WTC11 (cell line): ENCODE results near the gene SIM2. TPM values are rescaled to one million over a fixed set of nuclear protein-coding genes. Genes with fewer than 3 reads are reported as not detected.

Source experiments
- ATAC-seq: fragments of 200-7000 bp; cut with Tn5 transposase; 2 replicates; pipeline ENCODE4 v1.10.0; 2021; ENCODE audit warnings: mild to moderate bottlenecking, moderate library complexity
- CTCF ChIA-PET: fragments of 300-600 bp; sonication (Branson Sonifier 250); formaldehyde crosslinking; loops from one replicate; lab custom pipeline; 2021; ENCODE audit warnings: antibody characterized with exemption; lab: Charles Lee
- POLR2A ChIA-PET: fragments of 350-600 bp; sonication (Branson Sonifier 250); formaldehyde crosslinking; loops from one replicate; lab custom pipeline; 2021; ENCODE audit warnings: antibody characterized with exemption; lab: Charles Lee
- DNase-seq: peaks from one replicate; pipeline ENCODE4 v3.0.0; 2021; ENCODE audit warnings: low spot score
- H3K27ac Mint-ChIP-seq: 2 replicates; pipeline ENCODE4 v1.8.0; 2021; ENCODE audit warnings: mixed read lengths
- H3K27me3 Mint-ChIP-seq: 2 replicates; pipeline ENCODE4 v1.8.0; 2021; ENCODE audit warnings: low read depth, mild to moderate bottlenecking, moderate library complexity, mixed read lengths
- H3K36me3 Mint-ChIP-seq: 2 replicates; pipeline ENCODE4 v1.8.0; 2021; ENCODE audit warnings: mixed read lengths
- H3K4me1 Mint-ChIP-seq: 2 replicates; pipeline ENCODE4 v1.8.0; 2022; ENCODE audit warnings: mixed read lengths
- H3K4me3 Mint-ChIP-seq: 2 replicates; pipeline ENCODE4 v1.8.0; 2021; ENCODE audit warnings: mild to moderate bottlenecking, moderate library complexity, mixed read lengths
- H3K9me3 Mint-ChIP-seq: 2 replicates; pipeline ENCODE4 v1.8.0; 2021; ENCODE audit warnings: mixed read lengths
- AFF4 ChIP-seq: sonication (generic); formaldehyde crosslinking; IDR thresholded peaks from 2 replicates; pipeline ENCODE4 v1.8.1; 2023; ENCODE audit warnings: mild to moderate bottlenecking, missing genetic modification reagents, borderline replicate concordance
- ARID4B ChIP-seq: sonication (generic); formaldehyde crosslinking; IDR thresholded peaks from 2 replicates; pipeline ENCODE4 v1.8.0; 2023; ENCODE audit warnings: missing genetic modification reagents, mild to moderate bottlenecking, borderline replicate concordance
- ATF6 ChIP-seq: sonication (generic); formaldehyde crosslinking; IDR thresholded peaks from 2 replicates; pipeline ENCODE4 v1.8.1; 2023; ENCODE audit warnings: mild to moderate bottlenecking, missing genetic modification reagents
- CREB1 ChIP-seq: sonication (generic); formaldehyde crosslinking; IDR thresholded peaks from 2 replicates; pipeline ENCODE4 v1.8.0; 2023; ENCODE audit warnings: mild to moderate bottlenecking, missing genetic modification reagents
- CREM ChIP-seq: sonication (generic); formaldehyde crosslinking; IDR thresholded peaks from 2 replicates; pipeline ENCODE4 v1.8.1; 2022; ENCODE audit warnings: mild to moderate bottlenecking, missing genetic modification reagents, moderate library complexity
- E2F5 ChIP-seq: sonication (generic); formaldehyde crosslinking; IDR thresholded peaks from 2 replicates; pipeline ENCODE4 v1.8.1; 2022; ENCODE audit warnings: mild to moderate bottlenecking, moderate library complexity, missing genetic modification reagents
- ESRRA ChIP-seq: sonication (generic); formaldehyde crosslinking; IDR thresholded peaks from 2 replicates; pipeline ENCODE4 v1.8.1; 2022; ENCODE audit warnings: mild to moderate bottlenecking, missing genetic modification reagents, borderline replicate concordance
- ETV6 ChIP-seq: sonication (generic); formaldehyde crosslinking; IDR thresholded peaks from 2 replicates; pipeline ENCODE4 v1.8.1; 2022; ENCODE audit warnings: mild to moderate bottlenecking, missing genetic modification reagents
- HMGA2 ChIP-seq: fragments of 250-450 bp; sonication (Bioruptor Pico); IDR thresholded peaks from 2 replicates; pipeline ENCODE4 v1.4.0; 2021; ENCODE audit warnings: mild to moderate bottlenecking, moderate library complexity
- IRF1 ChIP-seq: sonication (generic); formaldehyde crosslinking; IDR thresholded peaks from 2 replicates; pipeline ENCODE4 v1.8.0; 2023; ENCODE audit warnings: missing genetic modification reagents
- IRF2 ChIP-seq: sonication (generic); formaldehyde crosslinking; IDR thresholded peaks from 2 replicates; pipeline ENCODE4 v1.8.0; 2022; ENCODE audit warnings: low read depth, missing genetic modification reagents, borderline replicate concordance
- NFE2L1 ChIP-seq: sonication (generic); formaldehyde crosslinking; IDR thresholded peaks from 2 replicates; pipeline ENCODE4 v1.8.1; 2023; ENCODE audit warnings: missing genetic modification reagents
- STAT6 ChIP-seq: sonication (generic); formaldehyde crosslinking; conservative IDR thresholded peaks from 2 replicates; pipeline ENCODE4 v1.8.1; 2023; ENCODE audit warnings: mild to moderate bottlenecking, low read depth, missing genetic modification reagents, moderate library complexity
- USF1 ChIP-seq: sonication (generic); formaldehyde crosslinking; IDR thresholded peaks from 2 replicates; pipeline ENCODE4 v1.8.0; 2022; ENCODE audit warnings: mild to moderate bottlenecking, missing genetic modification reagents
- ZNF232 ChIP-seq: sonication (generic); formaldehyde crosslinking; IDR thresholded peaks from 2 replicates; pipeline ENCODE4 v1.8.0; 2022; ENCODE audit warnings: mild to moderate bottlenecking, missing genetic modification reagents
- ZNF281 ChIP-seq: sonication (generic); formaldehyde crosslinking; IDR thresholded peaks from 2 replicates; pipeline ENCODE4 v1.8.0; 2023; ENCODE audit warnings: mild to moderate bottlenecking, missing genetic modification reagents
- ZNF416 ChIP-seq: fragments of 250-450 bp; sonication (Bioruptor Pico); IDR thresholded peaks from 2 replicates; pipeline ENCODE4 v1.9.0; 2021; ENCODE audit warnings: mild to moderate bottlenecking, inconsistent platforms
- ZNF671 ChIP-seq: fragments of 250-450 bp; sonication (Bioruptor Pico); IDR thresholded peaks from 2 replicates; pipeline ENCODE4 v1.8.0; 2021; ENCODE audit warnings: mild to moderate bottlenecking
- total RNA-seq: library from RNA; stranded (reverse); gene quantifications from 3 replicates; pipeline ENCODE4 v1.2.3, GENCODE V29; 2021

SIM2 gene
- total RNA-seq, 1 experiment from 2014 or later: 0.17 TPM

- CTCF ChIA-PET: interaction anchor here (0.5 to 3.4 kb wide), 5 partner anchors 9 to 48 kb away, joined by 3 to 20 read pairs (median 3); no protein-coding TSS in a partner anchor
- POLR2A ChIA-PET: interaction anchor here (0.6 to 0.7 kb wide), 3 partner anchors 25 to 480 kb away, joined by 3 to 10 read pairs (median 3); no protein-coding TSS in a partner anchor
Measured at GRCh38 chr21:36663033-36663855, 35.7 kb upstream of the SIM2 start.

More at GRCh38 chr21:36663033-36663855, 35.7 kb upstream of the SIM2 start:
- Mint-ChIP-seq H3K27ac (no peak overlapping the region), H3K27me3 (peaks cover 3% of the 10 kb centered on the region), H3K36me3 (no peaks in the 10 kb centered on the region), H3K4me3 (no peak overlapping the region), H3K9me3 (no peaks in the 10 kb centered on the region; the same call in 1 of the 2 replicates), H3K4me1 (peaks cover 7% of the 10 kb centered on the region)
- ATAC-seq (no peak), DNase-seq (no peak)
- TF ChIP-seq USF1: no peak
- TF ChIP-seq NFE2L1 (CRISPR knock-in tag): no peak
- TF ChIP-seq ATF6 (CRISPR knock-in tag): no peak
- no peak for TF ChIP-seq IRF2
- TF ChIP-seq CREB1: no peak
- TF ChIP-seq ZNF232 (CRISPR knock-in tag): no peak
- TF ChIP-seq STAT6 (CRISPR knock-in tag): no peak
- no peak for TF ChIP-seq IRF1 (CRISPR knock-in tag)
- TF ChIP-seq AFF4 (CRISPR knock-in tag): no peak
- no peak for TF ChIP-seq E2F5 (CRISPR knock-in tag)
- no peak for TF ChIP-seq ARID4B (CRISPR knock-in tag)
- no peak for TF ChIP-seq ZNF416
- no peak for TF ChIP-seq ZNF671 (CRISPR knock-in tag)
- no peak for TF ChIP-seq HMGA2 (CRISPR knock-in tag)
- TF ChIP-seq ETV6 (CRISPR knock-in tag): no peak
- TF ChIP-seq CREM (CRISPR knock-in tag): no peak
- TF ChIP-seq ZNF281 (CRISPR knock-in tag): no peak
- TF ChIP-seq ESRRA: no peak
